HG03159 (cell line): ENCODE results near the gene GGT6.
"Not testable (repeated sequence)": the region's sequence is repeated elsewhere in the genome, so short reads cannot be mapped to it uniquely, and the experiment has no call there.

ENCODE experiments used
- ATAC-seq: cut with Tn5 transposase; IDR thresholded peaks from one replicate; pipeline ENCODE4 v1.9.1; 2021; ENCODE audit warnings: mild to moderate bottlenecking, moderate library complexity; ENCODE audit not compliant: unreplicated experiment

GGT6 gene

GRCh38 chr17:4560421-4560820 is at the start of gene GGT6:
Gene GGT6, minus strand, starts transcription at chr17:4560577. Its CDS starts 56 bp downstream, at chr17:4560521.
- no peak for ATAC-seq

GRCh38 chr17:4610162-4610561 is 49.8 kb upstream of the GGT6 start:
- ATAC-seq, result no peak

GRCh38 chr17:4609761-4610160 is 49.4 kb upstream of the GGT6 start:
- ATAC-seq, result no peak

GRCh38 chr17:4607773-4608187 is 47.4 kb upstream of the GGT6 start:
- no peak for ATAC-seq

GRCh38 chr17:4607261-4607741 is 46.9 kb upstream of the GGT6 start:
- ATAC-seq, result no peak

- no peak for ATAC-seq
Measured at GRCh38 chr17:4605826-4606225, 45.4 kb upstream of the GGT6 start.

- ATAC-seq, result not testable (repeated sequence)
Measured at GRCh38 chr17:4604736-4605135, 44.4 kb upstream of the GGT6 start.

GRCh38 chr17:4604111-4604644 is 43.8 kb upstream of the GGT6 start:
- no peak for ATAC-seq

- no peak for ATAC-seq
Measured at GRCh38 chr17:4602041-4602440, 41.7 kb upstream of the GGT6 start.

- no peak for ATAC-seq
Measured at GRCh38 chr17:4601326-4601725, 40.9 kb upstream of the GGT6 start.

- no peak for ATAC-seq
Measured at GRCh38 chr17:4600563-4600962, 40.2 kb upstream of the GGT6 start.

GRCh38 chr17:4599505-4600281 is 39.3 kb upstream of the GGT6 start:
- ATAC-seq, result no peak

- ATAC-seq, result no peak
Measured at GRCh38 chr17:4598776-4599504, 38.6 kb upstream of the GGT6 start.

- no peak for ATAC-seq
Measured at GRCh38 chr17:4597975-4598374, 37.6 kb upstream of the GGT6 start.

- ATAC-seq, result no peak
Measured at GRCh38 chr17:4596636-4597380, 36.4 kb upstream of the GGT6 start.

GRCh38 chr17:4595685-4596342 is 35.4 kb upstream of the GGT6 start:
- not testable (repeated sequence) for ATAC-seq

- ATAC-seq, result no peak
Measured at GRCh38 chr17:4594931-4595684, 34.7 kb upstream of the GGT6 start.

GRCh38 chr17:4594406-4594805 is 34.0 kb upstream of the GGT6 start:
- no peak for ATAC-seq

GRCh38 chr17:4593021-4593421 is 32.6 kb upstream of the GGT6 start:
- no peak for ATAC-seq
